Activated CD8-positive, alpha-beta memory T cell treated with anti-CD3 and anti-CD28 coated beads for 1 hour (primary cell): ENCODE measurements around the gene KRT77.

Source experiments
- DNase-seq, 2 donors: peaks; one replicate each; pipeline ENCODE4 v3.0.0-alpha.2; 2020; ENCODE audit warnings: low read depth in 1 of 2; ENCODE audit errors: extremely low read depth in 1 of 2

Gene KRT77

GRCh38 chr12:52694151-52694550 lies 9.2 kb downstream of the KRT77 start:
- DNase-seq: no peak

GRCh38 chr12:52693261-52693660 lies 10.1 kb downstream of the KRT77 start:
- DNase-seq: no peak

- no peak for DNase-seq
Measured at GRCh38 chr12:52692254-52692653, 11.1 kb downstream of the KRT77 start.

- no peak for DNase-seq
Measured at GRCh38 chr12:52691841-52692150, 11.5 kb downstream of the KRT77 start.

- peak; percentile 14 to 39 for DNase-seq
Measured at GRCh38 chr12:52691076-52691840, 12.1 kb downstream of the KRT77 start.

GRCh38 chr12:52690351-52691075 lies 12.8 kb downstream of the KRT77 start:
- DNase-seq: no peak

- no peak for DNase-seq
Measured at GRCh38 chr12:52689936-52690335, 13.4 kb downstream of the KRT77 start.

GRCh38 chr12:52689239-52689638 lies 14.1 kb downstream of the KRT77 start:
- DNase-seq: no peak

GRCh38 chr12:52688481-52688880 lies 14.8 kb downstream of the KRT77 start:
- DNase-seq: no peak

- DNase-seq: no peak
Measured at GRCh38 chr12:52687497-52688385, 15.6 kb downstream of the KRT77 start.

GRCh38 chr12:52686756-52687487 lies 16.4 kb downstream of the KRT77 start:
- no peak for DNase-seq

GRCh38 chr12:52686063-52686462 lies 17.3 kb downstream of the KRT77 start:
- DNase-seq: no peak

GRCh38 chr12:52685406-52685890 lies 17.9 kb downstream of the KRT77 start:
- no peak for DNase-seq

- no peak for DNase-seq
Measured at GRCh38 chr12:52684431-52684830, 18.9 kb downstream of the KRT77 start.

GRCh38 chr12:52683575-52684300 lies 19.6 kb downstream of the KRT77 start:
- no peak for DNase-seq

- DNase-seq: no peak
Measured at GRCh38 chr12:52682938-52683574, 20.3 kb downstream of the KRT77 start.

GRCh38 chr12:52682381-52682660 lies 21.0 kb downstream of the KRT77 start:
- no peak for DNase-seq

- DNase-seq: peak in 1 of 2 donors; percentile 21
Measured at GRCh38 chr12:52681526-52682380, 21.6 kb downstream of the KRT77 start.

GRCh38 chr12:52680363-52680762 lies 23.0 kb downstream of the KRT77 start, which contains the start of gene KRT1:
Gene KRT1, minus strand, starts transcription at chr12:52680407. Its CDS starts 59 bp downstream, at chr12:52680348.
- DNase-seq: no peak
